Measurements from ENCODE around the gene YIPF3.
"Not testable (repeated sequence)": the region's sequence is repeated elsewhere in the genome, so short reads cannot be mapped to it uniquely, and the experiment has no call there.

YIPF3 gene

DNA sequence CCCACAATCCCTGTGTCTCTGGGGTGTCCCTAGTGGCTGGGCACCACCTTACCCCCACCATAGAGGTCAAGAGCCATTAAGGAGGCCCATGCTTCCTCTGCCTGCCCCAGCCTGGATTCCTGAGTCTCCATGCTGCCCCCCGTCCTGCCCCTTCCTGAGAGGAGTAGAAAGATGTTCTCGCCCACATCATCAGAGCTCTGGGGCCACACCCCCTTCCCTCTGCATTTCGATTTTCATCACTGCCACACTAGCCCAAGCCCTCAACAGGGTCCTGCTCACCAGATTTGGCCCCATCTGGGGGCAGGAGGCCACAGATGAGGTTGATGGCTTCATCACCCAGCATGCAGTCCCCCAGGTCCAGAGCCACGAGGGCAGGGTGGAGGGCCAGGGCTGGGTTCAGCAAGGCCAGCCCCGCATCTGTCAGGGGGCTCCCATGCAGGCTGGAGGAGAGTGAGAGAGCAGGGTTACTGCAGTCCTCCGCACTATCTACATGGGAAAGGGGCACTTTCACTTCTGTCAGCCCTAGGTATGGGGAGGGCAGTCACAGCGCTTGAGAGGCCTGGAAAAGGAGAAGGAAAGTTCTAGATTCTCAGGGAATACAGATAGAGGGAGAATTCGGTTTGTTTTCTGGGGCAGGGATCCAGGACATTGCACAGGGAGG is 8.1 kb downstream of the YIPF3 start:
- FAIRE-seq (no peak), DNase-seq (ENCODE audit: insufficient read length) (no peak)
- TF ChIP-seq POLR2A (IDR thresholded peaks at IDR 0.05; ENCODE audit: low read depth, low read length) (no peak), TAF1 (IDR thresholded peaks at IDR 0.05; ENCODE audit: borderline replicate concordance, low read depth, low read length) (no peak), POLR2AphosphoS5 (IDR thresholded peaks at IDR 0.05; ENCODE audit: low read depth, low read length) (no peak)

GRCh38 chr6:43506667-43507471 is 9.9 kb downstream of the YIPF3 start:
- TF ChIP-seq TAF1 (IDR thresholded peaks at IDR 0.05; ENCODE audit: borderline replicate concordance, low read depth, low read length) = no peak
- no peak for TF ChIP-seq POLR2AphosphoS5 (IDR thresholded peaks at IDR 0.05; ENCODE audit: low read depth, low read length)
- TF ChIP-seq POLR2A (IDR thresholded peaks at IDR 0.05; ENCODE audit: low read depth, low read length) = no peak
- peak; percentile 72 for DNase-seq (ENCODE audit: insufficient read length)
- FAIRE-seq = peak; percentile 96

DNA sequence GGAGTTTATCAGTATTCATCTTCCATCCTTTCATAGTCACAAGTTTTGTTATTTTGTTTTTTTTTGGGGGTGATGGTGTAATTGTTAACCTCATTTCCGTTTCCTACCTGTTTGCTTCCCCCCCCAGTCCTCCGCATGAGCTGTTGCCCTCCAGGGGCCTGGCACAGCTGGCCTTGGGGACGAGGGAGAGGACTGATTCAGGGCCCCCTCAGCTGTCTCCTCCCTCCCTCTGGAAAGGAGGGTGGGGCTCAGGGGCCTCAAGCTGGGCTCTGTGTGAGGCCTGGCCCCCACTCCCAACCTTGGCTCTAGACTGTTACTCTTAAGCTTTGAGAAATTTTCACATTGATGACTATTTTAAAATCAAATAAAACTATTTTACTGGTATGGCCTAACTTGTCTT is 10.6 kb downstream of the YIPF3 start:
- no peak for TF ChIP-seq POLR2AphosphoS5 (IDR thresholded peaks at IDR 0.05; ENCODE audit: low read depth, low read length)
- no peak for TF ChIP-seq TAF1 (IDR thresholded peaks at IDR 0.05; ENCODE audit: borderline replicate concordance, low read depth, low read length)
- no peak for TF ChIP-seq POLR2A (IDR thresholded peaks at IDR 0.05; ENCODE audit: low read depth, low read length)
- DNase-seq (ENCODE audit: insufficient read length) (no peak), FAIRE-seq (no peak)

DNA sequence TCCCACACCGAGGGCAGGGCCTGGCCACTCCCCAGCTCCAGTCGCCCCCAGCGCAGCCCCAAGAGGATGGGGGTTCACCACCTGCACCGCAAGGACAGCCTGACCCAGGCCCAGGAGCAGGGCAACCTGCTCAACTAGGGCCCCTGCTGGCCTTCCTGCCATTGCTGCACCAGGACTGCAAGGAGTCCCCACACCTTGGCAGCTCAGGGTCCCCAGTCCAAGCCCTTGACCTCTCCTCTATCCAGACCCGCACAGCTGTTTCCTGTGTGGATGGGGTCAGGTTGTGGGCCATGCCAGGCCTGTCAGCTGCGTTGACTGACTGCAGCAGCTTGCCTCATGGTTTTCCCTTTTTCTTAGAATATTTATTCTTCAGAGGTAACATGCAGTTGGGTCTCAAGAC is 11.0 kb downstream of the YIPF3 start:
- DNase-seq (ENCODE audit: insufficient read length) (no peak), FAIRE-seq (no peak)
- TF ChIP-seq TAF1 (IDR thresholded peaks at IDR 0.05; ENCODE audit: borderline replicate concordance, low read depth, low read length) = no peak
- no peak for TF ChIP-seq POLR2AphosphoS5 (IDR thresholded peaks at IDR 0.05; ENCODE audit: low read depth, low read length)
- no peak for TF ChIP-seq POLR2A (IDR thresholded peaks at IDR 0.05; ENCODE audit: low read depth, low read length)

- no peak for FAIRE-seq
- no peak for TF ChIP-seq TAF1 (IDR thresholded peaks at IDR 0.05; ENCODE audit: borderline replicate concordance, low read depth, low read length)
- TF ChIP-seq POLR2A (IDR thresholded peaks at IDR 0.05; ENCODE audit: low read depth, low read length) = no peak
- TF ChIP-seq POLR2AphosphoS5 (IDR thresholded peaks at IDR 0.05; ENCODE audit: low read depth, low read length) = no peak
- DNase-seq (ENCODE audit: insufficient read length) = no peak
Observed at GRCh38 chr6:43504756-43505593, 11.8 kb downstream of the YIPF3 start.

DNA sequence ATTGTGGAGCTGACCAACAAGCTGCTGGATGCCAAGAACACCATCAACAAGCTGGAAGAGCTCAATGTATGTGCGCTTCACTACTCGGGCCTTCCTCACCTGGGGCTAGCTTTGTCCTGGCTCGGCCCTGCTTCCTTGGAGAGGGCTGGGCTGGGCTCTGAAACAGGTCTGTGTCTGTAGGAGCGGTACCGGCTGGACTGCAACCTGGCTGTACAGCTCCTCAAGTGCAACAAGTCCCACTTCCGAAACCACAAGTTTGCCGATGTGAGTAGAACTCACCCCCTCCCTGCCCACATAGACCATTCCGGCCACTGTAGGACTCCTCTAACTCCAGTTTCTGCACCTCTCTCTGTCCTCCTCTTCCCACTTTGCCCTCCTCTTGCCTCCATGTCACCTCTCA is 13.3 kb downstream of the YIPF3 start:
- TF ChIP-seq TAF1 (IDR thresholded peaks at IDR 0.05; ENCODE audit: borderline replicate concordance, low read depth, low read length) = no peak
- no peak for TF ChIP-seq POLR2AphosphoS5 (IDR thresholded peaks at IDR 0.05; ENCODE audit: low read depth, low read length)
- no peak for TF ChIP-seq POLR2A (IDR thresholded peaks at IDR 0.05; ENCODE audit: low read depth, low read length)

DNA sequence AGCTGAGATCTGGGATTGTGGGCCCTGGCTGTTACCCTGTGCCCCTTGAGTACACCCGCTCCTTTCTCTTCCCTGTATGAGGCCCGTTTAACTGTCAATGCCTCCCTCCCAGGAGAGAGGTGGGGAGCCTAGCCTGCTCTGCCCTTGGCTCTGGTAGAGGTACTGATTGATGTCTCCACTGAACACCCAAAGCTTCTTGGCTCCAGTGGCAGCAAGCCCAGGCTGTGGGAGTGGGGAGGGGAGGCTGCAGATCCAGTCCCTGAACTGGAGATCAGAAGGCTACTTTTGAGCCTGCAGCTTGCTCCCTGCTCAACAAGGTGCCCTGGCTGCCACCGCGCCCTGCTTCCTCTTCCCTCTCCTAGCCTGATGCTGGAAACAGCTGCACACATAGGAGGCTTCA is 14.1 kb downstream of the YIPF3 start:
- TF ChIP-seq TAF1 (IDR thresholded peaks at IDR 0.05; ENCODE audit: borderline replicate concordance, low read depth, low read length) (no peak), POLR2AphosphoS5 (IDR thresholded peaks at IDR 0.05; ENCODE audit: low read depth, low read length) (no peak), POLR2A (IDR thresholded peaks at IDR 0.05; ENCODE audit: low read depth, low read length) (no peak)
- FAIRE-seq (no peak), DNase-seq (ENCODE audit: insufficient read length) (no peak)

More for the DNA sequence above, 13.3 kb downstream of the YIPF3 start:
- FAIRE-seq (no peak), DNase-seq (ENCODE audit: insufficient read length) (no peak)

DNA sequence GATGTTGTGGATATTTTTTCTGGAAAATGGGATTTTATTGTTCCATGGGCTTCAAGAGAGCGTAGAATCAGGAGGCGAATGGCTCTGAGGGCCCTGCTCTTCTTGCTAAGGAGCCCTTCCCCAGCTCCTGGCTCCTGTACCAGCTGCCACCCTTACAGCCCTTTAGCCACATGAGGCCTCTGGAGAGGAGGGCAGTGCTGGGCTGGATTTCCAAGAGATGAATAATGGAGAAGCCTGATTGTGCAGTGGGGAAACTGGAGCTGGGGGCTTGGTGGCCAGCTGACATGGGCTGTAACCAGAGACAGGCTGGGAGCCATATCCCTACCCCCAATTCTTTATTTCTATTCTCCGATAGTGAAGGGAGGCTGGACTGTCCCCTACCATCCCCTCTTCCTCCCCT is 15.8 kb downstream of the YIPF3 start:
- no peak for FAIRE-seq
- DNase-seq (ENCODE audit: insufficient read length) = no peak
- TF ChIP-seq POLR2A (IDR thresholded peaks at IDR 0.05; ENCODE audit: low read depth, low read length) = no peak
- no peak for TF ChIP-seq POLR2AphosphoS5 (IDR thresholded peaks at IDR 0.05; ENCODE audit: low read depth, low read length)
- TF ChIP-seq TAF1 (IDR thresholded peaks at IDR 0.05; ENCODE audit: borderline replicate concordance, low read depth, low read length) = no peak

GRCh38 chr6:43499028-43499815 is 17.5 kb downstream of the YIPF3 start:
- no peak for FAIRE-seq
- TF ChIP-seq POLR2AphosphoS5 (IDR thresholded peaks at IDR 0.05; ENCODE audit: low read depth, low read length) = no peak
- TF ChIP-seq TAF1 (IDR thresholded peaks at IDR 0.05; ENCODE audit: borderline replicate concordance, low read depth, low read length) = no peak
- no peak for TF ChIP-seq POLR2A (IDR thresholded peaks at IDR 0.05; ENCODE audit: low read depth, low read length)
- DNase-seq (ENCODE audit: insufficient read length) = no peak

DNA sequence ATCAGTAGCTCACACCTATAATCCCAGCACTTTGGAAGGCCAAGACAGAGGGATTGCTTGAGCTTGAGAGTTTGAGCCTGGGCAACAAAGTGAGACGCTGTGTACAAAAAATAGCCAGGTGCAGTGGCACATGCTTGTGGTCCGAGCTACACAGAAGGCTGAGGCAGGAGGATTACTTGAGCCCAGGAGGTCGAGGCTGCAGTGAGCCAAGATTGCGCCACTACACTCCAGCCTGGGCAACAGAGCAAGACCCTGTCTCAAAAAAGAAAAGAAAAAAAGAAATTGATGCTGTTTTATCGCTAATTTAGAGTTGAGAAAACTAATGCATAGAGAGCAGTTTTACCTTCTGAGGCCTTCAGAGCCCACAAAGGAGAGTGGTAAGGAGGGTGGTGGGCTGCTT is 18.4 kb downstream of the YIPF3 start:
- not testable (repeated sequence) for DNase-seq (ENCODE audit: insufficient read length); FAIRE-seq

DNA sequence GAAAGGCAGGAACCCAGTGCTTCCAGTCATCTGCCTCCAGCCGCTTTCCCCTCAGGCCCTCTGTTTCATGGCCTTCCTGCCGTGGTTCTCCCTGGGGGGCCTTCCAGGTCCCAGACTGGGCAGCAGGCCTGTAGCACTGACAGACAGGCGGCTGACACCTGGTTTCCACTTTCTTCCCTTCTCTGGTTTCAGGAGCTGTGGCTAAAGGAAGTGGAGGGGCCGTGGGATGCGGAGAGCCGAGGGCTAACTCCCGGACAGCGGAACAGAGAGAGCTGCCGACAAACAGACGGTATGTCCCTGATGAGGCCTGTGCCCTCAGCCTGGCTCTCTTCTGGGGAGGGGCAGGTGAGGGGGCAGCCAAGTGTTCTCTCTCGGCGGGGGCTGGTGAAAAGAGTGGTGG is 19.0 kb downstream of the YIPF3 start:
- no peak for TF ChIP-seq TAF1 (IDR thresholded peaks at IDR 0.05; ENCODE audit: borderline replicate concordance, low read depth, low read length)
- no peak for TF ChIP-seq POLR2A (IDR thresholded peaks at IDR 0.05; ENCODE audit: low read depth, low read length)
- no peak for TF ChIP-seq POLR2AphosphoS5 (IDR thresholded peaks at IDR 0.05; ENCODE audit: low read depth, low read length)
- FAIRE-seq (no peak), DNase-seq (ENCODE audit: insufficient read length) (no peak)

All from GM12892 (cell line).